GM12875 (cell line): ENCODE measurements around the gene BMP8A.
"Not testable (repeated sequence)": the region's sequence is repeated elsewhere in the genome, so short reads cannot be mapped to it uniquely, and the experiment has no call there.

ENCODE experiments used
- H3K4me3 ChIP-seq: one replicate; pipeline ENCODE4 v1.5.1; 2011; ENCODE audit warnings: low read depth, low read length, control low read depth
- CTCF ChIP-seq: IDR thresholded peaks from 2 replicates; pipeline ENCODE4 v1.5.1; 2011; ENCODE audit warnings: low read depth, mild to moderate bottlenecking, control low read depth, inconsistent platforms, low read length, moderate library complexity, borderline replicate concordance; ENCODE audit not compliant: insufficient read depth

BMP8A gene

GRCh38 chr1:39470040-39470439 lies 21.4 kb upstream of the BMP8A start:
- no peak overlapping the region for H3K4me3 ChIP-seq
- no peak for TF ChIP-seq CTCF

DNA sequence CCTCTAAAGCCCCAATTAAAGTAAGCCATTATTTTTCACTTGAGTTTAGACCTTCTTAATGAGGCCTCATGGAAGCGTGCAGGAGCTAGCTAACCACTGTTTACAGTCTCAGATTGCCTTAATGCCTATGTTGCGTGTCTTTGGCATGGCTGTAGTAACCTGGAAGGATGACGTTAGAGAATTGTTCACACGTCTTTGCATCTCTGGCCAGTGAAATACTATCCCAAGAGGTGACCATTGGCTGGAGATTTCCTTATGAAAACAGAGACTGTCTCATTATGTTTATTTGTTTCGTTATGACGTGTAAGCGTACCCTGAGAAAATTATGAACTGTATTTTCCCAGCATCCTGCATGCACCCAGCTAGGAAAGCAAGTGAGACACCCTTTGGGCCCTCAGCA lies 18.6 kb upstream of the BMP8A start:
- H3K4me3 ChIP-seq: no peak overlapping the region
- no peak for TF ChIP-seq CTCF

- no peak for TF ChIP-seq CTCF
- H3K4me3 ChIP-seq: no peak overlapping the region
Measured at GRCh38 chr1:39473324-39473723, 18.1 kb upstream of the BMP8A start.

GRCh38 chr1:39474810-39475209 lies 16.6 kb upstream of the BMP8A start:
- H3K4me3 ChIP-seq: no peak overlapping the region
- no peak for TF ChIP-seq CTCF

GRCh38 chr1:39475551-39475950 lies 15.9 kb upstream of the BMP8A start:
- H3K4me3 ChIP-seq: not testable (repeated sequence)

DNA sequence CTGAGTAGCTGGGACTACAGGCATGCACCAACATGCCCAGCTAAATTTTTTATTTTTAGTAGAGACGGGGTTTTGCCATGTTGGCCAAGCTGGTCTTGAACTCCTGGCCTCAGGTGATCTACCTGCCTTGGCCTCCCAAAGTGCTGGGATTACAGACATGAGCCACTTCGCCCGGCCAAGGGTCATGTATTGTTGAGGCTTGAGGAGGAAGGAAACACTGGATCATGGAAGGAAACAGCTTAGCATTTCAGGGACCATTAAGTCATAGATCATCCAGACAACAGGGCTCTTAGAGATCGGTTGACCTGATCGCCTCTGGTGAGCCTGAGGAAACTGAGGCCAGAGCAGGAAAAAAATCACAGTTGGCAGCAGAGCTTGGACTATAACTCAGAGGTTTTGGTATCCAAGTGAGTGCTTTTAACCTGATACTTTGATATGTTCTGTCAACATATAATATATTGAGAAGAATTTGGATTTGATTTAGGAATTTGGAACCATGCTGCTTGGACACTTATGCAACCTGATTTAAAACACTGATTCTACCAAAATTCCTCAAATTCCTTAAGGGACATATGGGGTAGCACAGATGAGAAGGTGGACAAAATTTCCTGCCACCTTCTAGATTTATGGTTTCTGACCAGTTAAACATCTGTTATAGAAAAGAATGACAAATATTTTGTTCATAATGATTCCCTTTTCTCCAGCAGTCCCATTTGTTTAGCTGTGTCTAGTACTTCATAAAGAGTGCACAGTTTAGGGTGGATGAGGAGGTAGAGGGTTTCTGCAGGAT lies 13.1 kb upstream of the BMP8A start:
- no peak overlapping the region for H3K4me3 ChIP-seq
- TF ChIP-seq CTCF: no peak

DNA sequence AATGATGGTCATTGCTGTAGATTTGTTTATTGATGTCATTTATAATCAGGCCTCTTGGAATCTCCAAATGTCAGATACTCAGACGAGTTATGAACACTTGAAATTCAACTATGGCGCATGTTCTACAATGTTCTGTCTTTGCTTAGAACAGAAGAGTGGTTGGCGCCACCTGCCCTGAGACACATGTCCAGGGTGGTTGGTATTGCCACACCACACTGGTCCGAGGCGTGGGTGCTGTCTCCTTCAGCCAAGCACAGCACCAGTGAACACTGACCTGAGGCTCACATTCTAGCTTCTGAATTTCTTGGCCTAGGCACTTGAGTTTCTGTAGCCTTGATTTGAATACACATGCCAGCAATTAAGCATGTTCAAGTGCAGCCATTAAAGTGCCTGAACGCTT lies 10.1 kb upstream of the BMP8A start:
- TF ChIP-seq CTCF: no peak
- H3K4me3 ChIP-seq: no peak overlapping the region

DNA sequence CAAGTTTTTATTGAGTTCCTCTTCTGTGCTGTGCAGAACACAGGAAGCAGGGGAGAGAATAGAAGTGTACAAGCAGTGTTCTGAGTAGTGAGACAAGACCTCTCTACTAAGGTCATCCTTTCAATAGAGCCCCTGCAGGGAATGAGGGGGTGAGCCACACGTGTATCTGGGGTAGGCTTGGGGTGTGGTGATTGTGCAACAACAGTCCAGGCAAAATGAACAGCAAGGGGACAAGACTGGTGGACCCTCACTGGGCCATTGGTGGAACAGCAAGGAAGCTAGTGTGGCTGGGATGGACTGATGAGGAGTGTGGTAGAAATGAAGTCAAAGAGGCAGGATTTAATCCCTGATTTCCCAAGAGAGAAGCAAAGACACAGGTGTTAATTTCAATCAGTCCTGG lies 8.2 kb upstream of the BMP8A start:
- no peak for TF ChIP-seq CTCF
- H3K4me3 ChIP-seq: no peak overlapping the region
